Measurements from ENCODE around the gene RAPGEF3. TPM values are rescaled to one million over a fixed set of nuclear protein-coding genes. Genes with fewer than 3 reads are reported as not detected.

Gene RAPGEF3
- total and polyA plus RNA-seq, 2 of the 13 experiments (the other 11 are each of a cell fraction or from before 2014, with no cell fraction given): 0.07 TPM

GRCh38 chr12:47739979-47740378 is 18.7 kb downstream of the RAPGEF3 start:
- H3K27ac ChIP-seq (ENCODE audit: extremely low read length, insufficient read depth, low read length): no peak overlapping the region
- peak overlapping the region in 1 of 3 experiments; percentile 24; a peak in 1 of 6 replicates for H3K4me3 ChIP-seq (replicated peaks in 1 of 3; ENCODE audit: insufficient read depth in 1 of 3, low read depth in 2 of 3, low read length in 3 of 3)
- H3K36me3 ChIP-seq (replicated peaks in 1 of 2; ENCODE audit: control insufficient read depth in 1 of 2, insufficient read depth in 2 of 2, low read length in 2 of 2): no peaks in the 10 kb centered on the region
- CTCF ChIA-PET (ENCODE audit: low intra/inter-chr PET ratio, low total read pairs): no interaction called here
- POLR2A ChIA-PET: interaction anchor here (1.1 kb wide), 2 partner anchors 34 to 81 kb away, joined by 3 to 6 read pairs; partner anchors contain the start of gene RPAP3
- peaks cover 10 to 39% of the 10 kb centered on the region in 2 experiments for H3K27me3 ChIP-seq (ENCODE audit: control insufficient read depth in 1 of 2, insufficient read depth in 2 of 2, low read length in 2 of 2)
- no peak overlapping the region for H3K9ac ChIP-seq (ENCODE audit: insufficient read depth, low read depth, low read length)
- no peak overlapping the region for H2AFZ ChIP-seq (ENCODE audit: low read length)
- BruUV-seq (replicated peaks): no TSS peak
- no peaks in the 10 kb centered on the region for H4K20me1 ChIP-seq (ENCODE audit: insufficient read depth, low read length)
- no peak for FAIRE-seq
- no peaks in the 10 kb centered on the region for H3K9me3 ChIP-seq (ENCODE audit: low read length)
- no peaks in the 10 kb centered on the region for H3K79me2 ChIP-seq (ENCODE audit: insufficient read depth, low read length)
- 6% methylated on average over 11 of the region's 12 CpGs for WGBS (ENCODE audit: low lambda C conversion rate)
- peak; percentile 64 for ATAC-seq
- in situ Hi-C loops (cut with HindIII; ENCODE audit: extremely low pct_ligation_motif_present, low pct_unique_long_range_greater_than_20kb) (loop anchor here (5.0 kb wide), 1 partner anchor 37 kb away; no protein-coding TSS in a partner anchor), intact Hi-C loops (cut with micrococcal nuclease; ENCODE audit: unreplicated experiment) (no loop called here)
- H3K4me2 ChIP-seq (ENCODE audit: low read depth, low read length): peak overlapping the region; percentile 52
- H3K4me1 ChIP-seq (ENCODE audit: insufficient read depth, low read length): peaks cover 32% of the 10 kb centered on the region
- DNase-seq (ENCODE audit: low spot score): peak; percentile 15
- no peak for TF ChIP-seq IRX3 (CRISPR knock-in tag; IDR thresholded peaks at IDR 0.05; ENCODE audit: borderline replicate concordance, low read depth)
- 0 out of 2 replicates have a peak, but pooled peaks have one; percentile 41 for TF ChIP-seq ELF1 (CRISPR knock-in tag; IDR thresholded peaks at IDR 0.05)
- TF ChIP-seq PREB (CRISPR knock-in tag; IDR thresholded peaks at IDR 0.05): no peak
- TF ChIP-seq THAP8 (CRISPR knock-in tag; IDR thresholded peaks at IDR 0.05; ENCODE audit: borderline replicate concordance): no peak
- TF ChIP-seq ZHX1 (CRISPR knock-in tag; IDR thresholded peaks at IDR 0.05; ENCODE audit: low read depth): no peak
- TF ChIP-seq POGK (CRISPR knock-in tag; conservative IDR thresholded peaks at IDR 0.05): peak; percentile 74; the same call in 1 of the 2 replicates
- TF ChIP-seq SMAD9 (CRISPR knock-in tag; IDR thresholded peaks at IDR 0.05): no peak
- 0 out of 2 replicates have a peak, but pooled peaks have one; percentile 29 for TF ChIP-seq ZFY (CRISPR knock-in tag; IDR thresholded peaks at IDR 0.05)
- TF ChIP-seq ASH2L (IDR thresholded peaks at IDR 0.05; ENCODE audit: insufficient read length, low read depth, low read length): no peak
- TF ChIP-seq ZNF3 (CRISPR knock-in tag; IDR thresholded peaks at IDR 0.05): no peak
- TF ChIP-seq ZNF446 (CRISPR knock-in tag; IDR thresholded peaks at IDR 0.05): no peak
- no peak for TF ChIP-seq ATF1 (CRISPR knock-in tag; IDR thresholded peaks at IDR 0.05)
- TF ChIP-seq MEF2D (CRISPR knock-in tag; IDR thresholded peaks at IDR 0.05): no peak
- no peak for TF ChIP-seq ZNF441 (CRISPR knock-in tag; IDR thresholded peaks at IDR 0.05; ENCODE audit: borderline replicate concordance)
- TF ChIP-seq KAT7 (CRISPR knock-in tag; IDR thresholded peaks at IDR 0.05; ENCODE audit: borderline replicate concordance): no peak
- TF ChIP-seq ZBTB7B (CRISPR knock-in tag; IDR thresholded peaks at IDR 0.05): 0 out of 2 replicates have a peak, but pooled peaks have one; percentile 15
- no peak for TF ChIP-seq ZNF879 (CRISPR knock-in tag; IDR thresholded peaks at IDR 0.05)
- TF ChIP-seq SPEN (CRISPR knock-in tag; IDR thresholded peaks at IDR 0.05; ENCODE audit: low read depth): no peak
- TF ChIP-seq SP5 (CRISPR knock-in tag; IDR thresholded peaks at IDR 0.05; ENCODE audit: borderline replicate concordance, low read depth): 0 out of 2 replicates have a peak, but pooled peaks have one; percentile 35
- TF ChIP-seq ZNF20 (CRISPR knock-in tag; IDR thresholded peaks at IDR 0.05): no peak
